ENCODE data around the gene MEF2D. TPM values are rescaled to one million over a fixed set of nuclear protein-coding genes. Genes with fewer than 3 reads are reported as not detected.

Gene MEF2D
- total RNA-seq, 2 donors from 2014 or later: 76.1 to 101 TPM

- no peak overlapping the region for H3K27ac ChIP-seq
- H3K36me3 ChIP-seq: no peaks in the 10 kb centered on the region
- H3K9me3 ChIP-seq: no peaks in the 10 kb centered on the region
- H3K4me1 ChIP-seq (ENCODE audit: control insufficient read depth in 1 of 2, low read depth in 2 of 2): no peaks in the 10 kb centered on the region
- no peak overlapping the region for H3K4me3 ChIP-seq
- no peak for ATAC-seq (ENCODE audit: insufficient number of reproducible peaks, low FRiP score, low read depth)
- H3K27me3 ChIP-seq (replicated peaks; ENCODE audit: insufficient read depth): peaks cover 23% of the 10 kb centered on the region
- no peak for DNase-seq (ENCODE audit: low spot score)
- no peak for TF ChIP-seq CTCF (IDR thresholded peaks at IDR 0.05)
Measured at GRCh38 chr1:156428746-156429288, 71.8 kb downstream of the MEF2D start.

GRCh38 chr1:156427957-156428356, 72.6 kb downstream of the MEF2D start:
- peaks cover 18% of the 10 kb centered on the region for H3K27me3 ChIP-seq (replicated peaks; ENCODE audit: insufficient read depth)
- DNase-seq (ENCODE audit: low spot score) (no peak), ATAC-seq (ENCODE audit: insufficient number of reproducible peaks, low FRiP score, low read depth) (no peak)
- no peak overlapping the region for H3K4me3 ChIP-seq
- H3K9me3 ChIP-seq: no peaks in the 10 kb centered on the region
- no peaks in the 10 kb centered on the region for H3K4me1 ChIP-seq (ENCODE audit: control insufficient read depth in 1 of 2, low read depth in 2 of 2)
- no peak overlapping the region for H3K27ac ChIP-seq
- no peaks in the 10 kb centered on the region for H3K36me3 ChIP-seq
- TF ChIP-seq CTCF (IDR thresholded peaks at IDR 0.05): no peak

DNA sequence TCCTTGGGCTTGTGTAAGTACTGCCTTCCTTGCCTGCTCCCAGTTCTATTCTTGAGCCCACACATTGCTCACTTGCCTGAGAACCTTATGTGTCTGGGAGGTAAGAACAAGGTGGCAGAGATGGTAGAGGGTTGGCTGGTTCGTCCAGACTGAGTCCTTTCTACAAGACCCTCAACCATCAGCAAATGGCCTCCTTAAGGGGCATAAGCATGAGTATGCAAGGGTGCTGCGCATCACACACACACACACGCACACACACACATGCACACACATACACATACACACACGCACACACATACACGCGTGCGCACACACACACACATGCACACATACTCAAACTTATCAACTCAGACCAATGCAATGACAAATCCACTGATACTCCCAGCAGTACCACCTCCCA, 74.6 kb downstream of the MEF2D start:
- DNase-seq (ENCODE audit: low spot score) (no peak), ATAC-seq (ENCODE audit: insufficient number of reproducible peaks, low FRiP score, low read depth) (no peak)
- Histone ChIP-seq H3K27me3 (replicated peaks; ENCODE audit: insufficient read depth) (peaks cover 9% of the 10 kb centered on the region), H3K27ac (no peak overlapping the region), H3K4me3 (no peak overlapping the region), H3K36me3 (no peaks in the 10 kb centered on the region), H3K9me3 (no peaks in the 10 kb centered on the region), H3K4me1 (ENCODE audit: control insufficient read depth in 1 of 2, low read depth in 2 of 2) (peaks cover 10 to 11% of the 10 kb centered on the region in 2 donors)
- no peak for TF ChIP-seq CTCF (IDR thresholded peaks at IDR 0.05)

- TF ChIP-seq CTCF (IDR thresholded peaks at IDR 0.05): no peak
- Histone ChIP-seq H3K4me3 (no peak overlapping the region), H3K9me3 (no peaks in the 10 kb centered on the region), H3K27me3 (replicated peaks; ENCODE audit: insufficient read depth) (peaks cover 17% of the 10 kb centered on the region), H3K4me1 (ENCODE audit: control insufficient read depth in 1 of 2, low read depth in 2 of 2) (peaks cover 20 to 21% of the 10 kb centered on the region in 2 donors), H3K27ac (no peak overlapping the region), H3K36me3 (no peaks in the 10 kb centered on the region)
- no peak for DNase-seq (ENCODE audit: low spot score)
- ATAC-seq (ENCODE audit: insufficient number of reproducible peaks, low FRiP score, low read depth): no peak
Measured at GRCh38 chr1:156424806-156425432, 75.7 kb downstream of the MEF2D start.

- peaks cover 20 to 21% of the 10 kb centered on the region in 2 donors for H3K4me1 ChIP-seq (ENCODE audit: control insufficient read depth in 1 of 2, low read depth in 2 of 2)
- H3K36me3 ChIP-seq: no peaks in the 10 kb centered on the region
- peaks cover 20% of the 10 kb centered on the region for H3K27me3 ChIP-seq (replicated peaks; ENCODE audit: insufficient read depth)
- H3K27ac ChIP-seq: no peak overlapping the region
- no peak for ATAC-seq (ENCODE audit: insufficient number of reproducible peaks, low FRiP score, low read depth)
- H3K9me3 ChIP-seq: no peaks in the 10 kb centered on the region
- no peak for DNase-seq (ENCODE audit: low spot score)
- TF ChIP-seq CTCF (IDR thresholded peaks at IDR 0.05): no peak
- H3K4me3 ChIP-seq: no peak overlapping the region
Measured at GRCh38 chr1:156423422-156424352, 76.9 kb downstream of the MEF2D start.

Measured in thoracic aorta (tissue), 2 donors.